ENCODE results near the gene HLF.
A peak's percentile ranks its signal among the peaks of the same experiment; 100 is the strongest.

Gene HLF

DNA sequence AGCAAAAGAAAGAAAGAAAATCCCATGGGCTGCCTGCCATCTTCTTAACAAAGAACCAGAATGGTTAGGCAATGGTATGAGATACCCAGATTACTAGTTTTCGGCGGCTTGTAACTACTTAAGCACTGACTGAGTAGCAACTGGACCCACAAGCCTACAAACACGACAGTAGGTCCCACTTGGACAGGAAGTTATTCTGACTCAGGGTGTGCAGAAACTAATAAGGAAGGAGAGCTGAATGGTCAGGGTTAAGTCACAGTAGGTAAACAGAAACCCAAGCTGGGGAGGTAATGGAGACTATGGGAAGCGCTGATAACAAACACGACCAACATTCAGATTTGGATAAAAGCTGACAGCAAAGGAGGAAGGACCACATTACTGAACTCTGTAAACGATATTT is 10.4 kb upstream of the HLF start:
- H3K36me3 ChIP-seq, result no peaks in the 10 kb centered on the region

DNA sequence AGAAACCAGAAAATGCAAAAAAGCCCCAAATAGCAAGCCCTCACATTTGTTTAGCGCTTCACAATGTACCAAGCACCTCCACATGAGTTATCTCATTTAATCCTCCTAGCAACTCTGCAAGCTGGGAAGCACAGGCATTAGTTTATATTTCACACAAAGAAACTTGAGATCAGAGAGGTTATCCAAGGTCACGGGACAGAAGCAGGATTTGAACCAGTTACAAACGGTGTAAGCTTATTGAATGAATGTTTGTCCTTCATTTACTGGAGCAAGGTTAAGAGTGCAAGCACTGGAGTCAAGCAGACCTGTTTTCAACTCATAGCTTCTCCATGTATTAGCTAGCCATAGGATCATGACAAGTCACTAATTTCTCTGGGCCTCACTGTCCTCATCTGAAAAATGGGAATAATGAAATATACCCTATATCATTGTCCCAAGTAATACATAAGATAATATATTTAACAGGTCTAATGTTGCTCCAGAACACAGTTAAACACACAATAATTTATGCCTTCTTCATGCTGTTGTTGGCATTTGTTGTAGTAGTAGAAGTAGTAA is 6.1 kb upstream of the HLF start:
- H3K27me3 ChIP-seq (ENCODE audit: insufficient read depth, low read depth, severe bottlenecking), result peaks cover 7% of the 10 kb centered on the region
- DNase-seq, result no peak
- TF ChIP-seq, protein P1, sequence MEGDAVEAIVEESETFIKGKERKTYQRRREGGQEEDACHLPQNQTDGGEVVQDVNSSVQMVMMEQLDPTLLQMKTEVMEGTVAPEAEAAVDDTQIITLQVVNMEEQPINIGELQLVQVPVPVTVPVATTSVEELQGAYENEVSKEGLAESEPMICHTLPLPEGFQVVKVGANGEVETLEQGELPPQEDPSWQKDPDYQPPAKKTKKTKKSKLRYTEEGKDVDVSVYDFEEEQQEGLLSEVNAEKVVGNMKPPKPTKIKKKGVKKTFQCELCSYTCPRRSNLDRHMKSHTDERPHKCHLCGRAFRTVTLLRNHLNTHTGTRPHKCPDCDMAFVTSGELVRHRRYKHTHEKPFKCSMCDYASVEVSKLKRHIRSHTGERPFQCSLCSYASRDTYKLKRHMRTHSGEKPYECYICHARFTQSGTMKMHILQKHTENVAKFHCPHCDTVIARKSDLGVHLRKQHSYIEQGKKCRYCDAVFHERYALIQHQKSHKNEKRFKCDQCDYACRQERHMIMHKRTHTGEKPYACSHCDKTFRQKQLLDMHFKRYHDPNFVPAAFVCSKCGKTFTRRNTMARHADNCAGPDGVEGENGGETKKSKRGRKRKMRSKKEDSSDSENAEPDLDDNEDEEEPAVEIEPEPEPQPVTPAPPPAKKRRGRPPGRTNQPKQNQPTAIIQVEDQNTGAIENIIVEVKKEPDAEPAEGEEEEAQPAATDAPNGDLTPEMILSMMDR (IDR thresholded peaks at IDR 0.05; ENCODE audit: low read depth, low read length), result no peak
- H3K4me3 ChIP-seq (ENCODE audit: low read depth, low read length), result no peak overlapping the region
- H3K27ac ChIP-seq, result no peak overlapping the region
- peaks cover 4% of the 10 kb centered on the region for H3K9me3 ChIP-seq (ENCODE audit: severe bottlenecking)
- H3K36me3 ChIP-seq, result no peaks in the 10 kb centered on the region

More for the DNA sequence above, 10.4 kb upstream of the HLF start:
- TF ChIP-seq, protein P1 (IDR thresholded peaks at IDR 0.05; ENCODE audit: low read depth, low read length), result no peak
- no peaks in the 10 kb centered on the region for H3K9me3 ChIP-seq (ENCODE audit: severe bottlenecking)
- DNase-seq, result no peak
- H3K4me3 ChIP-seq (ENCODE audit: low read depth, low read length), result no peak overlapping the region
- H3K27me3 ChIP-seq (ENCODE audit: insufficient read depth, low read depth, severe bottlenecking), result no peaks in the 10 kb centered on the region
- no peak overlapping the region for H3K27ac ChIP-seq

DNA sequence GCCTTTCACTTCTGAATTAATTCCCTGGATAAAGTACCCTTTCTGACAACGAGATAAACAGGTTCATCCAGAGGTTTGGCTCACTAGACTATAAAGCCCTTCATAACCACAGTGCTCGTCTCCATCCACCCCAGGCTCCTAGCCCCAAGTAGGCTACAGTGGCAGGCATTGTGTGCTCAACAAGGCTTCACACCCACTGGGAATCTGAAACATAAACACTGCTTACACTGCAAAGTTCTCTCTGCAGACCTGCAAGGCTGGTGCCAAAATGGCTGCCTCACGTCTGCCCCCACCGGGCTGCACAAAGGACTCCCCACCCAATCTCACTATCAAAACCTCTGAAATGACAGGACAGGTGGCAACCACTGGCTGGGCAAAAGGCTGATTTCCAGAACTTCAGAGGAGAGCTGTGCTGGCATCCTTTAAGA is 5.1 kb upstream of the HLF start:
- no peaks in the 10 kb centered on the region for H3K36me3 ChIP-seq
- DNase-seq, result no peak
- TF ChIP-seq, protein P1 (IDR thresholded peaks at IDR 0.05; ENCODE audit: low read depth, low read length), result no peak
- H3K27me3 ChIP-seq (ENCODE audit: insufficient read depth, low read depth, severe bottlenecking), result peaks cover 11% of the 10 kb centered on the region
- peaks cover 4% of the 10 kb centered on the region for H3K9me3 ChIP-seq (ENCODE audit: severe bottlenecking)
- no peak overlapping the region for H3K4me3 ChIP-seq (ENCODE audit: low read depth, low read length)
- no peak overlapping the region for H3K27ac ChIP-seq

DNA sequence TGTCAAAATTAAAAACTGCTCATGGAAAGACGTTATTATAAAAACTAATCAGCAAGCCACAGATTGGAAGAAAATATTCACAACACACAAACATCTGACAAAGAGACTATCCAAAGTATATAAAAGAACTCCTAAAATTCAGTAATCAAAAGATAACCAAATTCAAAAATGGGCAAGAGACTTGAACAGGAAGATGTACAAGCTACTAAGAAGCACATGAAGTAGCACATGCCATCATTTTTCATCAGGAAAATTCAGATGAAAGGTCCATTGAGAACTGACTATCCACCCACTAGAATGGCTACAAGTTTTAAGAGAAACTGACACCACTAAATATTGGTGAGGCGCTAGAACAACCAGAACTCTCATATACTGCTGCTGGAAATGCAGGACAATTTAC is 3.4 kb upstream of the HLF start:
- no peak overlapping the region for H3K4me3 ChIP-seq (ENCODE audit: low read depth, low read length)
- H3K9me3 ChIP-seq (ENCODE audit: severe bottlenecking), result peaks cover 4% of the 10 kb centered on the region
- TF ChIP-seq, protein P1 (IDR thresholded peaks at IDR 0.05; ENCODE audit: low read depth, low read length), result no peak
- no peak overlapping the region for H3K27ac ChIP-seq
- no peak for DNase-seq
- H3K27me3 ChIP-seq (ENCODE audit: insufficient read depth, low read depth, severe bottlenecking), result peaks cover 21% of the 10 kb centered on the region
- no peaks in the 10 kb centered on the region for H3K36me3 ChIP-seq

GRCh38 chr17:55263569-55264277 is 1.0 kb upstream of the HLF start:
- no peak for DNase-seq
- Histone ChIP-seq H3K36me3 (no peaks in the 10 kb centered on the region), H3K27me3 (ENCODE audit: insufficient read depth, low read depth, severe bottlenecking) (peaks cover 25% of the 10 kb centered on the region), H3K27ac (no peak overlapping the region), H3K4me3 (ENCODE audit: low read depth, low read length) (peak overlapping the region; percentile 49), H3K9me3 (ENCODE audit: severe bottlenecking) (peaks cover 4% of the 10 kb centered on the region)
- TF ChIP-seq, protein P1 (IDR thresholded peaks at IDR 0.05; ENCODE audit: low read depth, low read length), result no peak
